Measurements from ENCODE around the gene MAP7D2. TPM values are rescaled to one million over a fixed set of nuclear protein-coding genes. Genes with fewer than 3 reads are reported as not detected.

The MAP7D2 gene
- total RNA-seq, 1 experiment from 2014 or later, result 1.9 TPM

DNA sequence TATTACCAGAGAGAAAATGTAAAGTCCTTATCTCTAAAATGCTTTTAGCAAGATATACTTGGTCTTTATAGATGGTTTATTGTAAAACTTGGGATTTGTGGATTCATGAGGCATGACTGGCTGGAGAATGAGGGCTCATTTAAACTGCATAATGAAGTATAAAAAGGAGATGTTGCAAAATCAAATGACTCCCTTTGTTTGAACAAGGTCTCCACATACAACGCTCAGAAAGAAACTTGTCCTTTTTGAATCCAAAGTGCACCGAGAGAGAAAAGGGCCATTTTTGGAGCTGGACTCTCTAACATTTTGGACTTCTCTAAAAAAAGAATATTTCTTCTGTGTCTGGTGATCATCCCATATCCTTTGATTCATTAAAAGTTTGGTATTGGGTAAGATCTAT lies 32.6 kb upstream of the MAP7D2 start:
- Histone ChIP-seq H4K91ac (ENCODE audit: insufficient read length, low read depth, low read length) (no peak overlapping the region), H2AK5ac (ENCODE audit: insufficient read length, low read length) (no peak overlapping the region), H3K9me3 (ENCODE audit: control insufficient read depth, low read depth, low read length) (peaks cover 32% of the 10 kb centered on the region), H3K27ac (ENCODE audit: insufficient read length, low read depth, low read length) (no peak overlapping the region), H4K20me1 (ENCODE audit: control insufficient read depth, insufficient read depth, insufficient read length) (no peaks in the 10 kb centered on the region), H4K8ac (replicated peaks; ENCODE audit: insufficient read length, low read depth, low read length) (no peak overlapping the region), H3K23me2 (ENCODE audit: insufficient read length, low read depth, low read length, poor library complexity, severe bottlenecking) (no peaks in the 10 kb centered on the region), H2BK20ac (ENCODE audit: low read depth, low read length, poor library complexity, severe bottlenecking) (no peak overlapping the region), H3K14ac (ENCODE audit: insufficient read depth, low read length) (no peak overlapping the region), H2BK15ac (ENCODE audit: low read depth, low read length) (no peak overlapping the region), H3T11ph (ENCODE audit: low read length) (no peak overlapping the region), H3K79me1 (ENCODE audit: insufficient read depth, low read depth, low read length, poor library complexity, severe bottlenecking) (no peaks in the 10 kb centered on the region), H3K79me2 (ENCODE audit: insufficient read depth, low read length) (no peaks in the 10 kb centered on the region), H3K27me3 (ENCODE audit: insufficient read depth, low read length) (no peaks in the 10 kb centered on the region; the same call in 1 of the 2 replicates), H3K4me1 (ENCODE audit: insufficient read depth, low read length) (no peaks in the 10 kb centered on the region), H3K9ac (ENCODE audit: extremely low read depth, insufficient read length, low read length) (no peak overlapping the region), H2BK120ac (ENCODE audit: low read depth, low read length, poor library complexity, severe bottlenecking) (no peak overlapping the region), H3K56ac (ENCODE audit: insufficient read length, low read depth, low read length) (no peak overlapping the region), H4K5ac (ENCODE audit: insufficient read length, low read depth, low read length) (no peak overlapping the region), H3K18ac (ENCODE audit: insufficient read length, low read depth, low read length) (no peak overlapping the region), H3K23ac (ENCODE audit: insufficient read length, low read depth, low read length) (no peak overlapping the region), H3K4me2 (ENCODE audit: insufficient read depth, insufficient read length, low read length) (no peak overlapping the region), H2BK5ac (ENCODE audit: insufficient read length, low read length) (no peak overlapping the region), H2AFZ (ENCODE audit: low read length) (no peak overlapping the region), H2BK12ac (ENCODE audit: insufficient read length, low read depth, low read length) (no peak overlapping the region), H3K4ac (ENCODE audit: low read depth, low read length) (no peak overlapping the region)
- DNase-seq, result no peak
- Mint-ChIP-seq H3K27me3 (ENCODE audit: low read depth) (no peaks in the 10 kb centered on the region; the same call in 1 of the 2 replicates), H3K4me3 (no peak overlapping the region), H3K27ac (no peak overlapping the region), H3K4me1 (no peaks in the 10 kb centered on the region), H3K36me3 (ENCODE audit: insufficient read depth in 1 of 3, low read depth in 3 of 3) (peaks cover under 1 to 7% (median 3%) of the 10 kb centered on the region in 3 experiments), H3K9me3 (peaks cover 44 to 46% of the 10 kb centered on the region in 2 experiments)
- TF ChIP-seq, protein P1, sequence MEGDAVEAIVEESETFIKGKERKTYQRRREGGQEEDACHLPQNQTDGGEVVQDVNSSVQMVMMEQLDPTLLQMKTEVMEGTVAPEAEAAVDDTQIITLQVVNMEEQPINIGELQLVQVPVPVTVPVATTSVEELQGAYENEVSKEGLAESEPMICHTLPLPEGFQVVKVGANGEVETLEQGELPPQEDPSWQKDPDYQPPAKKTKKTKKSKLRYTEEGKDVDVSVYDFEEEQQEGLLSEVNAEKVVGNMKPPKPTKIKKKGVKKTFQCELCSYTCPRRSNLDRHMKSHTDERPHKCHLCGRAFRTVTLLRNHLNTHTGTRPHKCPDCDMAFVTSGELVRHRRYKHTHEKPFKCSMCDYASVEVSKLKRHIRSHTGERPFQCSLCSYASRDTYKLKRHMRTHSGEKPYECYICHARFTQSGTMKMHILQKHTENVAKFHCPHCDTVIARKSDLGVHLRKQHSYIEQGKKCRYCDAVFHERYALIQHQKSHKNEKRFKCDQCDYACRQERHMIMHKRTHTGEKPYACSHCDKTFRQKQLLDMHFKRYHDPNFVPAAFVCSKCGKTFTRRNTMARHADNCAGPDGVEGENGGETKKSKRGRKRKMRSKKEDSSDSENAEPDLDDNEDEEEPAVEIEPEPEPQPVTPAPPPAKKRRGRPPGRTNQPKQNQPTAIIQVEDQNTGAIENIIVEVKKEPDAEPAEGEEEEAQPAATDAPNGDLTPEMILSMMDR (conservative IDR thresholded peaks at IDR 0.05), result no peak
- no CpG with 5 or more reads among the region's 2 CpGs for WGBS (ENCODE audit: extremely low coverage, insufficient read length, low lambda C conversion rate)
